Inflammatory macrophage treated with lipopolysaccharide for 1 hour (primary cell): ENCODE data around the gene NCK1.
"Not testable (repeated sequence)": the region's sequence is repeated elsewhere in the genome, so short reads cannot be mapped to it uniquely, and the experiment has no call there.

Source experiments
- DNase-seq, 2 donors: peaks; one replicate each; pipeline ENCODE4 v3.0.0-alpha.2; 2020 to 2022

The NCK1 gene

DNA sequence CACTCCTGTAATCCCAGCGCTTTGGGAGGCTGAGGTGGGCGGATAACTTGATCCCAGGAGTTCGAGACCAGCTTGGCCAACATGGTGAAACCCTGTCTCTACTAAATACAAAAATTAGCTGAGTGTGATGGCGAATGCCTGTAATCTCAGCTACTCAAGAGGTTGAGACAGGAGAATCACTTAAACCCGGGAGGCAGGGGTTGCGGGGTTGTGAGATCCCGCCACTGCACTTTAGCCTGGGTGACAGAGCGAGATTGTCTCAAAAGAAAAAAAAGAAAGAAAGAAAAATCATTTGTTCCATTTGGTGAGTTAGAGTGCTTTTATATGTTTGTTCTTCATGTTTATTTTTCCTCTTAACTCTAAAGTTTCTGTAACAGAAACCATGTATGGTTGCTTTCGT is 7.3 kb downstream of the NCK1 start:
- DNase-seq: no peak

DNA sequence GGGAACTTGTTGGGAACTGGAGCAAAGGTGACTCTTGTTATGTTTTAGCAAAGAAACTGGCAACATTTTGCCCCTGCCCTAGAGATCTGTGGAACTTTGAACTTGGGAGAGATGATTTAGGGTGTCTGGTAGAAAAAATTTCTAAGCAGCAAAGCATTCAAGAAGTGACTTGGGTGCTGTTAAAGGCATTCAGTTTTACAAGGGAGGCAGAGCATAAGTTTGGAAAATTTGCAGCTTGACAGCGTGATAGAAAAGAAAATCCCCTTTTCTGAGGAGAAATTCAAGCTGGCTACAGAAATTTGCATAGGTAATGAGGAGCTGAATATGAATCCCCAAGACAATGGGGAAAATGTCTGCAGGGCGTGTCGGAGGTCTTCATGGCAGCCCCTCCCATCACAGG is 10.2 kb downstream of the NCK1 start:
- not testable (repeated sequence) for DNase-seq

DNA sequence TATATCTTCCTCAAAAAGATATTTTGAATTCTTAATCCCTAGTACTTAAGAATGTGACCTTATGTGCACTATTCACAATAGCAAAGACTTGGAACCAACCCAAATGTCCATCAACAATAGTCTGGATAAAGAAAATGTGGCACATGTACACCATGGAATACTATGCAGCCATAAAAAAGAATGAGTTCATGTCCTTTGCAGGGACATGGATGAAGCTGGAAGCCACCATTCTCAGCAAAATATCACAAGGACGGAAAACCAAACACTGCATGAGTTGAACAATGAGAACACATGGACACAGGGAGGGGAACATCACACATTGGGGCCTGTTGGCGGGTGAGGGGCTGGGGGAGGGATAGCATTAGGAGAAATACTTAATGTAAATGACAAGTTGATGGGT is 17.5 kb downstream of the NCK1 start:
- DNase-seq: not testable (repeated sequence)

DNA sequence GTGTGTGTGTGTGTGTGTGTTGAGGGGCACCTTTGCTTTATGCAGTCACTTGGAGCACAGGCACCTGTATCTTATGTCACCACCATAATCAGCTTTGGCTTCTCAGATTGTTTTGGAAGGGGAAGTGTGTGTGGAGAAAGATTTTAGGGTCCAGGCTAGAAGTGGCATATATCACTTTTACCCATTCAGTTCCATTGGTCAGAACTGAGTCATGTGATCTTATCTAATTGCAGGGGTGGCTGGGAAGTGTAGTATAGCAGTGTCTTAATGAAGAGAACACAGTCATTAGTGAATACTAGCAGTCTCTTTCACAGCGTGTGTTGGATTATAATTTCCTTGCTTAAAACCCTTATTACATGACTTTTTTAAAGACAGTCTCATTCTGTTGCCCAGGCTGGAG is 20.6 kb downstream of the NCK1 start:
- no peak for DNase-seq

DNA sequence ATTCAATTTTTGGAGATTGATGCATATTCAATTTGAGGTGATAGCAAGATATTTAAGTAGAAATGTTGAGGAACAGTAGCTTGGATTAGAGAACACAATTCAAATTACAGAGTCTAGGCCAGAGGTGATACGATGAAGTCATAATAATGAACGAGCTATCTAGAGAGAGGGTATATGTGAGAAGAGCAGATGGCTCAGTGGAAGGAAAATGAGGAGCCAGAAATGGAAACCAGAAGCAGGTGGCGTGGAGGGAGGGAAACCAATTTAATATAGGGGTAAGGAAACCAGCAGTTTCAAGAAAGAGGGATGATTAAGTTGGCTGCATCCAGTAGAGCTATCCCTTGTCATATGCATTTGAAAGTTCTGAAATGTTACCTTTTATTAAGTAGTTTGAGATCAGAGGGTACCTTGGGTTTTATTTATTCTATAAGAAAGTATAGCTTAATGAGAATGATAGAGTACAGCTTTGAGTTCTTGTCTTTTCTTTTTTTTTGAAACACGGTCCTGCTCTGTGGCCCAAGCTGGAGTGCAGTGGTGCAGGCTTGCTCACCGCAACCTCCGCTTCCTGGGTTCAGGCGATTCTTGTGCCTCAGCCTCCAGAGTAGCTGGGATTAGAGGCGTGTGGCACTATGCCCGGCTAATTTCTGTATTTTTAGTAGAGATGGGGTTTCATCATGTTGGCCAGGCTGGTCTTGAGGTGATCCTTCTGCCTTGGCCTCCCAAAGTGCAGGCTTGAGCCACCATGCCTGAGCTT is 22.1 kb downstream of the NCK1 start:
- no peak for DNase-seq

DNA sequence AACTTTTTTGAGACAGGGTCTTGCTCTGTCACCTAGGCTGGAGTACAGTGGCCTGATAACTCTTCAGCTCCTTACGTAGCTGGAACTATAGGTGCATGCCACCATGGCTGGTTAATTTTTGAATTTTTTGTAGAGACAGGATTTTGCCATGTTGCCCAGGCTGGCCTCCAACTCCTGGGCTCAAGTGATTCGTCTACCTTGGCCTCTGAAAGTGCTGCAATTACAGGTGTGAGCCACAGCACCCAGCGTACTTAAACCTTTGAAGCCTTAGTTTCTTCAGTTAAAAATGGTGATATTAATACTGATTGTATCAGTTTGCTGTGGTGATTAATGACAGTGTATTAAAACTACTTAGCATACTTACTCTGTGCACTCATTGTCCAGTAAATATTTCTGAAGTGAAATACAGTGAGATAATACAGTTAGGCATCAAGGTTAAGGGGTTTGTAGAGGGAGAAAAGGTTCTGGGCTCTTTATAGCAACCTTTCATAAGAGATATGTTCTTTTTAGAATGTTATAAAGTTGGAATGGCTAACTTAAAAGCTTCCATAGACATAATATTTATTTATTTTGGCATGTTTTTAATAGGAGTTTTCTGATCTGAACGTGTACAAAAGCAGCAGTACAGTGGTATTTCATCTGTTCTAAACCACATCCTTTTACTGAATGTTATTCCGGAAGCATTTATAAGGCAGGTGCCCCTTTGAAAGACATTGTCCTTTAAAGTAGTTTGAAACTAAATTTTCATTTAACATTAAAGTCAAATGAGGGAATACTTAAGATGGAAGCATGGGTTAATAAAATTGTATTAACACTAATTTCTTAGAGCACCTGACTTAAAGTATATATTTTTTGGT is 23.6 kb downstream of the NCK1 start:
- DNase-seq: no peak

DNA sequence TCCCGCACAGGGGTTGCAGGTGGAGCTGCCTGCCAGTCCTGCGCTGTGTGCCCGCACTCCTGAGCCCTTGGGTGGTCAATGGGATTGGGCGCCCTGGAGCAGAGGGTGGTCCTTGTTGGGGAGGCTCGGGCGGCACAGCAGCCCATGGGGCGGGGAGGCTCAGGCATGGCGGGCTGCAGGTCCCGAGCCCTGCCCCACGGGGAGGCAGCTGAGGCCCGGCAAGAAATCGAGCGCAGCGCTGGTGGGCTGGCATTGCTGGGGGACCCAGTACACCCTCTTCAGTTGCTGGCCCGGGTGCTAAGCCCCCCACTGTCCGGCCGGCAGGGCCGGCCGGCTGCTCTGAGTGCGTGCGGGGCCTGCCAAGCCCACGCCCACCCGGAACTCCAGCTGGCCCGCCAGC is 27.9 kb downstream of the NCK1 start:
- DNase-seq: no peak

DNA sequence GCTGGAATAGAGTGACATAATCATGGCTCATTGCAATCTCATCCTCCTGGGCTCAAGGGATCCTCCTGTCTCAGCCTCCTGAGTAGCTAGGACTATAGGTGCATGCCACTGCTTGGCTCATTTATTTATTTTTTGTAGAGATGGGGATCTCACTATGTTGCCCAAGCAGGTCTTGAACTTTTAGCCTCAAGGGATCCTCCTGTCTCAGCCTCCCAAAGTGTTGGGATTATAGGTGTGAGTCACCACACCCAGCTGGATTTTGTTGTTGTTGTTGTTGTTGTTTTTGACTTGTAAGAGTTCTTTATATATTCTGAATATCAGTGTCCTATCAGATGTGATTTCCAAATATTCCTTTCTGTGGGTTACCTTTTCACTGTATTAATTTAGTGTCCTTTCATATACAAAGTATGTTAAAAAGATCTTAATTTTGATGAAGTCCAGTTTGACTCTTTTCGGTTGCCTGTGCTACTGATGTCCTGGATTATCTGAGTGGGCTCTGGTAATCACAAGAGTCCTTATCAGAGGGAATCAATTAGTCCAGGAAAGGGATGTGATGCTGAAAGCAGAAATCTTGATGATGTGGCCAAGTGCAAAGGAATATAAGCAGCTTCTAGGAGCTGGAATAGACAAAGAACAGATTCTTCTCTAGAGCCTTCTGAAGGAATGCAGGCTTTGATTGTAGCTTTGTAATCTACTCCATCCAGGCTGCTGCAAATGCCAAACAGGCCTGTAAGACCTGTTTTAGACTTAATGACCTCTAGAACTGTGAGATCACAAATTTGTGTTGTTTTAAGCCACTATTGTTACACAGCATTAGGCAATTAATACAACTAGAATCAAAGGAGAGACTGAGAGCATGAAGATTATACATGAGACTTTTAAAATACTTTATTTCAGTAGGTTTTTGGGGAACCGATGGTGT is 30.2 kb downstream of the NCK1 start:
- DNase-seq: no peak

DNA sequence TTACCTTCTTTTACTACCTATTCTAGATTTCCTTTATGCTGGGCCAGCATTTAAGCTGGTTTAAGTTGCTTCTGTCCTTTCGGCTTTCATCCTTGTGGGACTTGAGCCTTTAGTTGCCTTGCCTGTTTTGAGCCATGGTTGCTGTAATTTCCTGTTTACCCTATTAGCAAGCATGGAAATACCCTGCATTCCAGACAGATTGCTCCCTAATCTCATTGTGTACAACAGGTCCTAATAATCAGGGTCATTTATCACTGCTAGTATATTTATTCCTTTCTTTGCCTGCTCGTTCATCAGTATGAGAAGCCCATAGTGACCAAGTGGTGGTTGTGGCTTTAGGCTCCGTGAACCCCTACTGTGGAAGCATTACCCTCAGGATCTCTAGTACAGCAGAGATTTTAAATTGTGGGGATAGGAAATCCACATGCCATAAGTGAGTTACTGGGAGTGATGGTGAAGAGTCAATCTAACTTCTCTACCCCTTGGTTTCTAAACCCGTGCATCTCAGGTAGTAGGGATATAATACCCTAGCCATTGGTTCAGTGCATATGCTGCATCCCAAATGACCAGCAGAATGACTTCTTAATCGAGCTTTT is 31.9 kb downstream of the NCK1 start:
- DNase-seq: peak in 1 of 2 donors; percentile 35

DNA sequence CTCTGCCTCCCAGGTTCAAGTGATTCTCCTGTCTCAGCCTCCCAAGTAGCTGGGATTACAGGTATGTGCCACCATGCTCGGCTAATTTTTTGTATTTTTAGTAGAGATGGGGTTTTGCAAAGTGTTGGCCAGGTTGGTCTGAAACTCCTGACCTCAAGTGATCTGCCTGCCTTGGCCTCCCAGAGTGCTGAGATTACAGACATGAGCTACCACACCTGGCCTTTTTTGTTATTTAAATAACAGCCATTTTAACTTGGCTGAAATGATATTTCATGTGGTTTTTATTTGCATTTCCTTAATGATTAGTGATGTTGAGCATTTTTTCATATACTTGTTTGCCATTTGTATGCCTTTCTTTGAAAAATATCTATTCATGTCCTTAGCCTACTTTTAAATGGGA is 35.2 kb downstream of the NCK1 start:
- DNase-seq: not testable (repeated sequence)

DNA sequence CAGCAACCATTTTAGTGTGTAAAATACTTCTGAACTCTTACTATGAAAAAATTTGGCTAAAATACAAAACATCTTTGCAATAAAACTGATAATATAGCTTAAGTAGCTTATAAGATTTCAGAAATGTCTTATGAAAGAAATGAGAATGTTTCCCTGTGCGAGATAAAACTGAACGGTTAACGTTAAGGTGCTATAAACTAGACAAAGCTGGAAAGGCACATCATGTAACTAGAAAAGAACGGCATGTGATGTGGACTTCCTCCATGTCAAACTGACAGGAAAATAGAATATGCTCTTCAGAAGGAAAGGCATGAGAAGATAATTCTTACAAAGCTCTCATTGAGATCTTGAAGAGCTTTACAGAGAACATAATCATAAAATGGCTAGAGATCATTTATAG is 36.5 kb downstream of the NCK1 start:
- DNase-seq: no peak

DNA sequence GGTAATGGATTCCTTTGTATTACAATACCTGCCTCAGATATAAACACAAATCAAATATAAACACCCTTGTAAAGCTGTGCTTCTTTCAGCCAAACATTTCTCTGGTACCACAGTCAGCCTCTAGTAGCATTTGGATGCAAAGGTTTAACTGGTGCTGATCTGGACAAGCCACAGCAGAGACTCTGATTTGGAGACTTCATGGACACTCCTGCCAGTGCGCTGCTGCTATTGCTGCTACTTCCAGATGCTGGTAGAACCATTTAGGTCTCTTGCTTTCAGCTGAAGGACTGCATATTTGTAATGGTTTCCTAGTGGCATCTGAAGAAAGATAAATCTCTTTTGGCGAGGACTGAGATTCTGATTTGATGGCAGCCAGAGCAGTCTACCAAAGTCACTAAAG is 36.9 kb downstream of the NCK1 start:
- DNase-seq: no peak

DNA sequence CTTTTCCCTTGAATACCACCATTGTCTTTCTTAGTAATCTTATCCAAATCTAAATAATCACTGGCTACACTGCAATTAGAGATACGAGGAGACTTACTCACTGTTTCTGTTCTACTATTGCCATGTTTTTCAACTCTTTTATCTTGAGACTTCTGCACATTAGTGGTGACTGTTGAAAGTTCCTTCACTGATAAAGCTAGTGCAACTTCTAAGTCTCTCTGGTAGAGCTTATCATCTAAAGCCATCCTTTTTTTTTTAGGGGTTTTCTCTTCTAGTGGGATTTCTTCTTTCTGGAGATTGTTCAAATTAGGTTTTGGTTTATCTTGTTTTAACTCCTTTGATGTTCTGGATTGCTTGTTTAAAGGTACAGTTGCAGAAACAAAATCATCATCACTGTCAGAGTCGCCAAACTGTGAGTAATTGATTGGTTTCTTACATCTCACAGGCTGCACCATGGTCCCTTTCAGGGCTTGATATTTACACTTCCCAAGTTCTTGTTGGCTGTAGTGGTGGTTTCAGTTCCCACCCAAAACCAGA is 37.7 kb downstream of the NCK1 start:
- DNase-seq: no peak

DNA sequence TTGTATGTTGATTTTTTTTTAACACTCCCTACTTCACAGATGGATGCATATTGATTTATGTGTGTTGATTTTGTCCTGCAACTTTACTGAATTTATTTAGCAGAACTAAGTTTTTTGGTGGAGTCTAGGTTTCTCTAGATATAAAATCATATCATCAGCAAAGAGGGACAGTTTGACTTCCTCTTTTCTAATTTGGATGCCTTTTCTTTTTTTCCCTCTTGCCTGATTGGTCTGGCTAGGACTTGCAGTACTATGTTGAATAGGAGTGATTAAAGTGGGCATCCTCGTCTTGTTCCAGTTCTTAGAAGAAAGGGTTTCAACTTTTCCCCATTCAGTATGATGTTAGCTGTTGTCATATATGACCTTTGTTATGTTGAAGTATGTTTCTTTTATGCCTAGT is 38.7 kb downstream of the NCK1 start:
- not testable (repeated sequence) for DNase-seq

DNA sequence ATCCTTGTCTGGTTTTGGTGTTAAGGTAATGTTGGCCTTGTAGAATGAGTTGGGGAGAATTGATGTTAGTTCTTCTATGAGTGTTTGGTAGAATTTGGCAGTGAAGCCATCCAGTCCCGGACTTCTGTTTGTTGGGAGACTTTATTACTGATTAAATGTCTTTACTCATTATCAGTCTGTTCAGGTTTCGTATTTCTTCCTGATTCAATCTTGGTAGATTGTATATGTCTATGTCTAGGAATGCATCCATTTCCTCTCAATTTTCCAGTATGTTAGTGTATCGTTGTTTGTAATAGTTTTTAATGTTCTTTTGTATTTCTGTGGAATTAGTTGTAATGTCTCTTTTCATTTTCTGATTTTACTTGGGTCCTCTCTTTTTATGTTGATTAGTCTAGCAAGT is 39.4 kb downstream of the NCK1 start:
- no peak for DNase-seq

DNA sequence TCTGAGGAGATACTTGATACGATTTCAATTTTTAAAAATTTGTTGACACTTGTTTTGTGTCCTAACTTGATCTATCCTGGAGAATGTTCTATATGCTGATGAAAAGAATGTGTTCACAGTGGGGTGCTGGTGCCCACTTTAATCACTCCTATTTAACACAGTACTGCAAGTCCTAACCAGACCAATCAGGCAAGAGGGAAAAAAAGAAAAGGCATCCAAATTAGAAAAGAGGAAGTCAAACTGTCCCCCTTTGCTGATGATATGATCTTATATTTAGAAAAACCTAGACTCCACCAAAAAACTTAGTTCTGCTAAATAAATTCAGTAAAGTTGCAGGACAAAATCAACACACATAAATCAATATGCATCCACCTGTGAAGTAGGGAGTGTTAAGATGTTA is 40.5 kb downstream of the NCK1 start:
- DNase-seq: not testable (repeated sequence)

DNA sequence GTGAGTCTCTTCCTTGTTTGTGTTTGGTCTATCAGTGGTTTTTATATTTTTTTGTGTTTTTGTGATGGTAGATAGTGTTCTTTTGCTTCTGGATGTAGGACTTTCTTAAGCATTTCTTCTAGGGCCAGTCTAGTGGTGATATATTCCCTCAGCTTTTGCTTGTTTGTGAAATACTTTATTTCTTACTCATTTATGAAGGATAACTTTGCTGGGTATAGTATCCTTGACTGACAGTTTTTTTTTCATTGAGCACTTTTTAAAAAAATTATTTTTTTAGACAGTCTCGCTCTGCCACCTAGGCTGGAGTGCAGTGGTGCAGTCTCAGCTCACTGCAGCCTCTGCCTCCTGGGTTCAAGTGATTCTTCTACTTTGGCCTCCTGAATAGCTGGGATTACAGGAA is 41.9 kb downstream of the NCK1 start:
- no peak for DNase-seq

DNA sequence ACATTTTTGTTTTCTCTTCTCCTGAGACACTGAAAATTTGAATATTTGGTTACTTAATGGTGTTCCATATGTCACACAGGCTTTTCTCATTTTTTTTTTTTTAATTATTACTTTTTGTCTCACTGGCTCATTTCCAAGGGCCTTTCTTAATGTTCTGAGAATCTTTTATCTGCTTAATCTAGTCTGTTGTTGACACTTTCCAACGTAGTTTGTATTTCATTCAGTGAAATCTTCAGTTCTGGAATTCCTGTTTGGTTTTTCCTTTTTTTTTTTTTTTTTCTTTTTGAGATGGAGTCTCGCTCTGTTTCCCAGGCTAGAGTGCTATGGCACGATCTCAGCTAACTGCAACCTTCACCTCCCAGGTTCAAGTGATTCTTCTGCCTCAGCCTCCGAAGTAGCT is 42.7 kb downstream of the NCK1 start:
- no peak for DNase-seq

DNA sequence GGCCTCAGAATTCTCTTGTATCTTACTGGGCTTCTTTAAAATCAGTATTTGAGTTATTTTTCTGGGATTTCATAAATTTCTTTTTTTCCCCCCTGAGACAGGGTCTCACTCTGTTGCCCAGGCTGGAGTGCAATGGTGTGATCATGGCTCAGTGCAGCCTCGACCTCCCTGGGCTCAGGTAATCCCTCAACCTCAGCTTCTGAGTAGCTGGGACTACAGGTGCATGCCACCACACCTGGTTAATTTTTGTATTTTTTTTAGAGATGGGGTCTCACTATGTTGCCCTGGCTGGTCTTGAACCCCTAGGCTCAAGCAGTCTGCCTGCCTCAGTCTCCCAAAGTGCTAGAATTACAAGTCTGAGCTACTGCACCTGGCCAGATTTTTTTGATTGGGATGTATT is 43.5 kb downstream of the NCK1 start:
- no peak for DNase-seq

DNA sequence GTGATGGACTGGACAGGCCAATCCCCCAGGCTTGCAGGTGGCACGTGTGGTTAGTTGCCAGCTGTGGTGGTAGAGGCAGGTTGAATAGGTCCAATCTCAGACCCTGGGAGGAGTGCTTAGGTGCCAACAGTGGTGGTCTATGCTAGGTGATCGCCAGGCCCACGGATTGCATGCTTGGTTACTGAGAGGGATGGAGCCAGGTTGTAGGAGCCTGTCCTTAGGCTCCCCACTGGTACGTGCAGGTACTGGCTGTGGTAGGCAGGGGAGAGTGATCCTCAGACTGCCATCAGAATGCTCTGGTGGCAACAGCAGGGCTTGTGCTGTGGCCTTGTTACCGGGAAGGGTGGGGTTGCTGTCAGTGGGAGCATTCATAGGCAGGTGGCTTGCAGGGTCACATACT is 44.7 kb downstream of the NCK1 start:
- DNase-seq: no peak

DNA sequence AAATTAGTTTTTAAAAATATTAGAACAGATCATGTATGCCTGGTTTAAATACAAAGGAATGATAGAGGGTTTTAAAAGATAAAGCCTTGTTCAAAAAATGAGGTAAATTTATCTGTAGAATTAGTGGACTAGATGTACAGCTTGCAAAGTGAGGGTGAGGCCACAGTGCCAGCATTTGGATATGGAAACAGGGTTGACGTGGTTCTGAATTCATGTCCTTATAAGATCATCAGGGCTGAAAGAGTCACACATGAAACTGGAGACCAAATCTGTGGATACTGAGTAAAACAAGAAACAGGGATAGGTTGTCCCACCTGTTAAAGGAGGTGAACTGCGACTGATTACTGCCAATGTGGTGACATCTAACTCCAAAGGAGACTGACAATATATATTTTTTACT is 46.3 kb downstream of the NCK1 start:
- no peak for DNase-seq

DNA sequence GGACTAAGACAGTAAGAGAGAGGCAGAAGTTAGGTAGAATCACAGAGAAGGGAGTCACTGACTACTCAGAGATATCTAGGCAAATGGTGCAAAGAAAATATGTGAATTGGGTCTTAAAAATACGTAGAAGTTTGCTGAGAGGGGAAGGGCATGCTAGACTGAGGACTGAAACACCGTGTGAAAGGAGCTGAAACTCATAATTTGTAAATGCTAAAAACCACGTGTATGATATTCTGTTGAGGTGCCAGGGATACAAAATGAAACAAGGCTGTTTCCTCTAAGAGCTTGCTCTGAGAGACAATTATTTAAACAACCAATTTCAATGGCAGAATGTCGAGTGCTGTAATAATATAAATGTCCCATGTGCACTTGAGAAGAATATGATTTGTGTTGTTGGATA is 47.2 kb downstream of the NCK1 start:
- DNase-seq: no peak

DNA sequence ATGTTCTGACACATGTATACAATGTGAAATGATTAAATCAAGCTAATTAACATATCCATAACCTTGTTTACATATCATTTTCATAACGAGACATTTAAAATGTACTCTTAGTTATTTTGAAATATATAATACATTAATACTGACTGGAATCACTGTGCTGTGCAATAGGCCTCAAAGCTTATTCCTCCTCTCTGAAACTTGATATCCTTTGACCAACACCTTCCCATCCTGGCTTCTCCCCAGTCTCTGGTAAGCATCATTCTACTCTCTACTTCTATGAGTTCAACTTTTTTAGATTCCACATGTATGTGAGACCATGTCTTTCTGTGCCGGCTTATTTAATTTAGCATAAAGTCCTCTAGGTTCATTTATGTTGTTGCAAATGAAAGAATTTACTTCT is 48.7 kb downstream of the NCK1 start:
- DNase-seq: no peak
